ENCODE results near the gene GRIK2. TPM values are rescaled to one million over a fixed set of nuclear protein-coding genes. Genes with fewer than 3 reads are reported as not detected.

Gene GRIK2
- polyA plus RNA-seq, 1 of the 3 experiments (the other 2 are of a cell fraction) = 0.30 TPM

GRCh38 chr6:101711518-101711917, 318.0 kb downstream of the GRIK2 start:
- Histone ChIP-seq H3K27me3 (ENCODE audit: insufficient read depth) (no peaks in the 10 kb centered on the region), H3K4me3 (ENCODE audit: low read depth in 2 of 2, low read length in 1 of 2) (no peak overlapping the region), H3K9ac (no peak overlapping the region), H3K36me3 (replicated peaks in 1 of 2; ENCODE audit: control insufficient read depth in 1 of 2, insufficient read depth in 2 of 2, low read length in 1 of 2) (no peaks in the 10 kb centered on the region), H3K9me3 (no peaks in the 10 kb centered on the region), H2AFZ (ENCODE audit: low read depth) (no peak overlapping the region), H3K27ac (ENCODE audit: low read depth in 2 of 2, low read length in 1 of 2) (no peak overlapping the region), H3K9me2 (no peaks in the 10 kb centered on the region), H3F3A (replicated peaks; ENCODE audit: insufficient read depth) (no peaks in the 10 kb centered on the region), H4K20me1 (ENCODE audit: insufficient read depth) (no peaks in the 10 kb centered on the region), H3K4me1 (ENCODE audit: control insufficient read depth in 1 of 2, insufficient read depth in 2 of 2, low read depth in 1 of 2, low read length in 1 of 2) (peaks cover 0 to 2% of the 10 kb centered on the region in 2 experiments; a peak in 1 of 4 replicates), H3K4me2 (no peak overlapping the region), H3K79me2 (ENCODE audit: insufficient read depth) (no peaks in the 10 kb centered on the region)
- DNase-seq = no peak
- POLR2A ChIA-PET = no interaction called here
- no peak for TF ChIP-seq REST (IDR thresholded peaks at IDR 0.05; ENCODE audit: low read depth, low read length)
- TF ChIP-seq FOXJ3 (CRISPR knock-in tag; IDR thresholded peaks at IDR 0.05) = no peak
- TF ChIP-seq IRF3 (IDR thresholded peaks at IDR 0.05; ENCODE audit: low read depth, low read length) = no peak
- TF ChIP-seq POLR2AphosphoS5 (IDR thresholded peaks at IDR 0.05; ENCODE audit: low read depth, low read length) = no peak
- no peak for TF ChIP-seq MAX (IDR thresholded peaks at IDR 0.05; ENCODE audit: low read depth)
- no peak for TF ChIP-seq YY1 (IDR thresholded peaks at IDR 0.05; ENCODE audit: low read depth)
- no peak for TF ChIP-seq TAF1 (IDR thresholded peaks at IDR 0.05; ENCODE audit: borderline replicate concordance, low read depth, low read length)
- no peak for TF ChIP-seq RAD21 (IDR thresholded peaks at IDR 0.05; ENCODE audit: low read length)
- TF ChIP-seq ELF1 (IDR thresholded peaks at IDR 0.05) = no peak
- TF ChIP-seq SMC3 (IDR thresholded peaks at IDR 0.05; ENCODE audit: low read depth, low read length) = no peak
- no peak for TF ChIP-seq PBX3 (IDR thresholded peaks at IDR 0.05)
- no peak for TF ChIP-seq RFX5 (IDR thresholded peaks at IDR 0.05; ENCODE audit: low read length)
- TF ChIP-seq RXRA (IDR thresholded peaks at IDR 0.05; ENCODE audit: borderline replicate concordance, low read depth) = no peak
- TF ChIP-seq CHD2 (IDR thresholded peaks at IDR 0.05; ENCODE audit: low read length, partially characterized antibody) = no peak
- TF ChIP-seq USF1 (IDR thresholded peaks at IDR 0.05; ENCODE audit: borderline replicate concordance, low read depth) = no peak
- no peak for TF ChIP-seq TCF12 (IDR thresholded peaks at IDR 0.05)
- no peak for TF ChIP-seq GATA2 (CRISPR knock-in tag; IDR thresholded peaks at IDR 0.05)
- no peak for TF ChIP-seq NFIC (IDR thresholded peaks at IDR 0.05; ENCODE audit: borderline replicate concordance)
- no peak for TF ChIP-seq FOXM1 (IDR thresholded peaks at IDR 0.05; ENCODE audit: low read depth)
- no peak for TF ChIP-seq SIN3A (IDR thresholded peaks at IDR 0.05; ENCODE audit: borderline replicate concordance, low read depth, low read length)
- CTCF ChIA-PET = interaction anchor here (1.1 kb wide), 1 partner anchor 317 kb away, joined by 3 read pairs; no protein-coding TSS in a partner anchor
- WGBS (ENCODE audit: low lambda C conversion rate) = 67% methylated on average over 1 of the region's 1 CpG
